Measurements from ENCODE around the gene ATP5F1B. TPM values are rescaled to one million over a fixed set of nuclear protein-coding genes. Genes with fewer than 3 reads are reported as not detected.

Gene ATP5F1B
- total and polyA plus RNA-seq, 2 of the 13 experiments (the other 11 are each of a cell fraction or from before 2014, with no cell fraction given), result 1,051 to 1,180 TPM

DNA sequence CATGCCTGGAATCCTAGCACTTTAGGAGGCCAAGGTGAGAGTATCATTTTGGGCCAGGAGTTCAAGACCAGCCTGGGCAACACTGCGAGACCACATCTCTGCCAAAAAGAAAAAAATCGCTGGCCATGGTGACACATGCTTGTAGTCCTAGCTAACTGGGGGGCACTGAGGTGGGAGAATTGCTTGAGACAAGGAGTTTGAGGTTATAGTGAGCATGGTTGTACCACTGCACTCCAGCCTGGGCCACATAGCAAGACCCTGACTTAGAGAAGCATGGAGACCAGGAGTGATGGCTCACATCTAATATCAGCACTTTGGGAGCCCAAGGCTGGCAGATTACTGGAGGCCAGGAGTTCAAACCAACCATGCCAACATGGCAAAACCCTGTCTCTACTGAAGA lies 33.1 kb upstream of the ATP5F1B start:
- Histone ChIP-seq H3K79me2 (ENCODE audit: insufficient read depth, low read length) (peaks cover 92% of the 10 kb centered on the region), H3K4me2 (ENCODE audit: low read depth, low read length) (no peak overlapping the region), H3K4me3 (replicated peaks in 1 of 3; ENCODE audit: insufficient read depth in 1 of 3, low read depth in 2 of 3, low read length in 3 of 3) (no peak overlapping the region), H3K9me3 (ENCODE audit: low read length) (no peaks in the 10 kb centered on the region), H2AFZ (ENCODE audit: low read length) (no peak overlapping the region), H3K4me1 (ENCODE audit: insufficient read depth, low read length) (peaks cover 80% of the 10 kb centered on the region), H3K27ac (ENCODE audit: extremely low read length, insufficient read depth, low read length) (no peak overlapping the region), H3K27me3 (ENCODE audit: control insufficient read depth in 1 of 2, insufficient read depth in 2 of 2, low read length in 2 of 2) (no peaks in the 10 kb centered on the region), H3K36me3 (replicated peaks in 1 of 2; ENCODE audit: control insufficient read depth in 1 of 2, insufficient read depth in 2 of 2, low read length in 2 of 2) (peaks cover 6 to 31% of the 10 kb centered on the region in 2 experiments; a peak in 3 of 5 replicates), H4K20me1 (ENCODE audit: insufficient read depth, low read length) (peaks cover 77% of the 10 kb centered on the region), H3K9ac (ENCODE audit: insufficient read depth, low read depth, low read length) (no peak overlapping the region)
- in situ Hi-C loops (cut with HindIII; ENCODE audit: extremely low pct_ligation_motif_present, low pct_unique_long_range_greater_than_20kb), result no loop called here
- TF ChIP-seq, protein P1, sequence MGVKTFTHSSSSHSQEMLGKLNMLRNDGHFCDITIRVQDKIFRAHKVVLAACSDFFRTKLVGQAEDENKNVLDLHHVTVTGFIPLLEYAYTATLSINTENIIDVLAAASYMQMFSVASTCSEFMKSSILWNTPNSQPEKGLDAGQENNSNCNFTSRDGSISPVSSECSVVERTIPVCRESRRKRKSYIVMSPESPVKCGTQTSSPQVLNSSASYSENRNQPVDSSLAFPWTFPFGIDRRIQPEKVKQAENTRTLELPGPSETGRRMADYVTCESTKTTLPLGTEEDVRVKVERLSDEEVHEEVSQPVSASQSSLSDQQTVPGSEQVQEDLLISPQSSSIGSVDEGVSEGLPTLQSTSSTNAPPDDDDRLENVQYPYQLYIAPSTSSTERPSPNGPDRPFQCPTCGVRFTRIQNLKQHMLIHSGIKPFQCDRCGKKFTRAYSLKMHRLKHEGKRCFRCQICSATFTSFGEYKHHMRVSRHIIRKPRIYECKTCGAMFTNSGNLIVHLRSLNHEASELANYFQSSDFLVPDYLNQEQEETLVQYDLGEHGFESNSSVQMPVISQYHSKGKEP (CRISPR knock-in tag; IDR thresholded peaks at IDR 0.05), result no peak
- peak; percentile 85 for TF ChIP-seq ZNF121 (CRISPR knock-in tag; IDR thresholded peaks at IDR 0.05)
- no peak for TF ChIP-seq ZNF382 (CRISPR knock-in tag; IDR thresholded peaks at IDR 0.05; ENCODE audit: borderline replicate concordance)
- TF ChIP-seq PAF1 (CRISPR knock-in tag; IDR thresholded peaks at IDR 0.05), result 0 out of 2 replicates have a peak, but pooled peaks have one; percentile 35
- TF ChIP-seq POLR2G (IDR thresholded peaks at IDR 0.05; ENCODE audit: low read depth, low read length), result 0 out of 2 replicates have a peak, but pooled peaks have one; percentile 20
- TF ChIP-seq SP4 (CRISPR knock-in tag; IDR thresholded peaks at IDR 0.05), result no peak
- ChIA-PET CTCF (ENCODE audit: low intra/inter-chr PET ratio, low total read pairs) (no interaction called here), POLR2A (interaction anchor here (1.6 kb wide), 1 partner anchor 33 kb away, joined by 3 read pairs; the partner anchor contains the start of gene ATP5F1B)
- FAIRE-seq, result no peak
- no peak for DNase-seq (ENCODE audit: low spot score)
- no peak for ATAC-seq
- BruUV-seq (replicated peaks), result no TSS peak
- 94% methylated on average over 2 of the region's 2 CpGs for WGBS (ENCODE audit: low lambda C conversion rate)
- intact Hi-C loops (cut with micrococcal nuclease; ENCODE audit: unreplicated experiment), result no loop called here

- Histone ChIP-seq H3K79me2 (ENCODE audit: insufficient read depth, low read length) (peaks cover 92% of the 10 kb centered on the region), H3K9me3 (ENCODE audit: low read length) (no peaks in the 10 kb centered on the region), H3K9ac (ENCODE audit: insufficient read depth, low read depth, low read length) (no peak overlapping the region), H3K4me2 (ENCODE audit: low read depth, low read length) (no peak overlapping the region), H2AFZ (ENCODE audit: low read length) (no peak overlapping the region), H3K36me3 (replicated peaks in 1 of 2; ENCODE audit: control insufficient read depth in 1 of 2, insufficient read depth in 2 of 2, low read length in 2 of 2) (peaks cover 6 to 31% of the 10 kb centered on the region in 2 experiments; a peak in 3 of 5 replicates), H3K27me3 (ENCODE audit: control insufficient read depth in 1 of 2, insufficient read depth in 2 of 2, low read length in 2 of 2) (no peaks in the 10 kb centered on the region), H4K20me1 (ENCODE audit: insufficient read depth, low read length) (peaks cover 70% of the 10 kb centered on the region), H3K4me3 (replicated peaks in 1 of 3; ENCODE audit: insufficient read depth in 1 of 3, low read depth in 2 of 3, low read length in 3 of 3) (no peak overlapping the region), H3K27ac (ENCODE audit: extremely low read length, insufficient read depth, low read length) (no peak overlapping the region), H3K4me1 (ENCODE audit: insufficient read depth, low read length) (peaks cover 75% of the 10 kb centered on the region)
- FAIRE-seq, result no peak
- POLR2A ChIA-PET, result interaction anchor here (0.8 to 1.6 kb wide), 3 partner anchors 9 to 32 kb away, joined by 3 to 7 read pairs (median 4); partner anchors contain the start of genes ATP5F1B and PTGES3
- DNase-seq (ENCODE audit: low spot score), result no peak
- CTCF ChIA-PET (ENCODE audit: low intra/inter-chr PET ratio, low total read pairs), result no interaction called here
- 100% methylated on average over 1 of the region's 1 CpG for WGBS (ENCODE audit: low lambda C conversion rate)
- intact Hi-C loops (cut with micrococcal nuclease; ENCODE audit: unreplicated experiment) (no loop called here), in situ Hi-C loops (cut with HindIII; ENCODE audit: extremely low pct_ligation_motif_present, low pct_unique_long_range_greater_than_20kb) (no loop called here)
- BruUV-seq (replicated peaks), result no TSS peak
- TF ChIP-seq ZNF24 (IDR thresholded peaks at IDR 0.05) (no peak), ADNP (CRISPR knock-in tag; IDR thresholded peaks at IDR 0.05) (no peak), MEIS1 (CRISPR knock-in tag; IDR thresholded peaks at IDR 0.05; ENCODE audit: borderline replicate concordance) (no peak), FOXK1 (CRISPR knock-in tag; IDR thresholded peaks at IDR 0.05; ENCODE audit: borderline replicate concordance, low read depth) (no peak), NR3C1 (CRISPR knock-in tag; IDR thresholded peaks at IDR 0.05) (no peak)
- no peak for ATAC-seq
Measured at GRCh38 chr12:56677680-56678079, 31.9 kb upstream of the ATP5F1B start.

Measured in HepG2 (cell line).